Keratinocyte (primary cell): ENCODE data around the gene SIK3.

ENCODE experiments used
- EZH2 ChIP-seq: IDR thresholded peaks from one replicate; pipeline ENCODE4 v1.6.1; 2012; ENCODE audit warnings: inconsistent platforms, mild to moderate bottlenecking, low read length, moderate library complexity
- TF ChIP-seq, protein P1 (sequence below), 3 experiments: IDR thresholded peaks in 1 of 3; conservative IDR thresholded peaks in 1 of 3; optimal IDR thresholded peaks in 1 of 3; 2 replicates in 2 of 3; 3 replicates in 1 of 3; pipeline versions ENCODE3 to v1.5.1; 2011; ENCODE audit warnings: low read length in 3 of 3, mild to moderate bottlenecking in 3 of 3, moderate library complexity in 2 of 3, control low read depth in 1 of 3, inconsistent platforms in 1 of 3; ENCODE audit not compliant: insufficient read depth in 2 of 3; ENCODE audit errors: extremely low read depth in 1 of 3

DNA sequence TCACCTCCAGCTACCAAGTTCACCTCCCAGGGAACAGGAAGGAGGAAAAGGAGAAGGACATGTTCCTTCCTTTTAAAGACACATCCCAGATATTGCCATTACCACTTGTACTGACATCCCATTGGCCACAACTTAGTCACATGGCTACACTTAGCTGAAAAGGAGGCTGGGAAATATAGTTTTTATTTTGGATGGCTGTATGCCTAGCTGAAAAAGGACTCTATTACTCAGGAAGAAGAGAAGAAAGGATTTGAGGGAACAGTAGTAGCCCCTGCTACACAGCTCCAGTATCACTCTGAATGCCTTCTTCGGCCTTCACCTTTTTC is 304.5 kb downstream of the SIK3 start:
- TF ChIP-seq, protein P1, sequence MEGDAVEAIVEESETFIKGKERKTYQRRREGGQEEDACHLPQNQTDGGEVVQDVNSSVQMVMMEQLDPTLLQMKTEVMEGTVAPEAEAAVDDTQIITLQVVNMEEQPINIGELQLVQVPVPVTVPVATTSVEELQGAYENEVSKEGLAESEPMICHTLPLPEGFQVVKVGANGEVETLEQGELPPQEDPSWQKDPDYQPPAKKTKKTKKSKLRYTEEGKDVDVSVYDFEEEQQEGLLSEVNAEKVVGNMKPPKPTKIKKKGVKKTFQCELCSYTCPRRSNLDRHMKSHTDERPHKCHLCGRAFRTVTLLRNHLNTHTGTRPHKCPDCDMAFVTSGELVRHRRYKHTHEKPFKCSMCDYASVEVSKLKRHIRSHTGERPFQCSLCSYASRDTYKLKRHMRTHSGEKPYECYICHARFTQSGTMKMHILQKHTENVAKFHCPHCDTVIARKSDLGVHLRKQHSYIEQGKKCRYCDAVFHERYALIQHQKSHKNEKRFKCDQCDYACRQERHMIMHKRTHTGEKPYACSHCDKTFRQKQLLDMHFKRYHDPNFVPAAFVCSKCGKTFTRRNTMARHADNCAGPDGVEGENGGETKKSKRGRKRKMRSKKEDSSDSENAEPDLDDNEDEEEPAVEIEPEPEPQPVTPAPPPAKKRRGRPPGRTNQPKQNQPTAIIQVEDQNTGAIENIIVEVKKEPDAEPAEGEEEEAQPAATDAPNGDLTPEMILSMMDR (optimal IDR thresholded peaks at IDR 0.05 in 1 of 3, IDR thresholded peaks at IDR 0.05 in 1 of 3, conservative IDR thresholded peaks at IDR 0.05 in 1 of 3; ENCODE audit: extremely low read depth in 1 of 3, insufficient read depth in 2 of 3, low read length in 3 of 3), result no peak
- TF ChIP-seq EZH2, result no peak
